Measurements from ENCODE around the gene MCTP1.

DNA sequence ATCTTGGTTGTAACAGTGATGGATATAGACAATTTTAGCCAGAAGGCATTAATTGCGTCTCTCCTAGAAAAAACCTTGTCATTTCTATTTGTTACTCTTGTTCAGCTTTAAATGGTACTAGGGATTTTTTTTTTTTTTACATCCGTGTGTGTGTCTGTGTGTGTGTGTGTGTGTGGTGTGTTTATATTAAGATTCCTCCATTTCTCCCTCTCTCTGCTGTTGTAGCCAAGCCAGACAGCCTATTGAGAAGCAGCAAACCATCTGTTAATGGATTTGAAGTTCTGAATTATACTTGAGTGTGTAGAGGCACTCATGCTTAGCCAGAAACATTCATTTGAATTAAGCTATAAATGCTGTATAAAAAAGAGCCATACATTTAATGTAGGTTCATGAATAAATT, 594.1 kb downstream of the MCTP1 start:
- TF ChIP-seq SP1 (IDR thresholded peaks at IDR 0.05) (no peak), ARNT (IDR thresholded peaks at IDR 0.05) (no peak), BHLHE40 (IDR thresholded peaks at IDR 0.05; ENCODE audit: borderline replicate concordance) (no peak), FOXM1 (IDR thresholded peaks at IDR 0.05; ENCODE audit: borderline replicate concordance) (no peak), TARDBP (IDR thresholded peaks at IDR 0.05) (no peak), ZNF384 (IDR thresholded peaks at IDR 0.05) (peak; percentile 75), SUZ12 (IDR thresholded peaks at IDR 0.05) (no peak), L3MBTL2 (conservative IDR thresholded peaks at IDR 0.05) (no peak), FOXA1 (IDR thresholded peaks at IDR 0.05) (no peak), FOXK2 (IDR thresholded peaks at IDR 0.05) (no peak), LEF1 (IDR thresholded peaks at IDR 0.05; ENCODE audit: borderline replicate concordance) (no peak)
